PC-9 (cell line): ENCODE measurements around the gene CDH13.

ENCODE experiments used
- CTCF ChIP-seq: fragments of 200-600 bp; sonication (generic); conservative IDR thresholded peaks from 2 replicates; pipeline ENCODE4 v1.6.1; 2017; ENCODE audit warnings: mixed run types, antibody characterized with exemption, mild to moderate bottlenecking, moderate library complexity
- EZH2 ChIP-seq: fragments of 200-600 bp; sonication (generic); IDR thresholded peaks from 2 replicates; pipeline ENCODE4 v1.8.0; 2017; ENCODE audit warnings: antibody characterized with exemption, low read depth

DNA sequence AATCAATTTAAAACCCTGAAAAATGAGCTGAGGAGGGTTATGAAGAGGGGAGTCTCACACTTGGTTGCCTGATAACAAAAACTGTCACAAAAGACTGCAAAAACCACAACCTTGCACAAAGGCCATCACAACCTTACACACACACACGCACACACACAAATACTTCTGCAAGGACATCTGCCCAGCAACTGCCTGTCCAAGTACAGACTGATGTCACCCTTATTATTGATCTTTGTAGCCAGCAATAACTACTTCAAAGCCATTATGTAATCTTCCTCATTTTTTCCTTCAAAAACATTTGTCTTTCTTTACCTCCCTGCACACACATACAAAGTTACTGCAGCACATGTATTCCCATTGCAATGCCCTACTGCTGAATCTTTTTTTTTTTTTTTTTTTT lies 927.8 kb downstream of the CDH13 start:
- TF ChIP-seq CTCF, result no peak
- no peak for TF ChIP-seq EZH2
